Hematopoietic multipotent progenitor cell (in vitro differentiated cells): Measurements from ENCODE around the gene ARHGAP33. TPM values are rescaled to one million over a fixed set of nuclear protein-coding genes. Genes with fewer than 3 reads are reported as not detected.
A peak's percentile ranks its signal among the peaks of the same experiment; 100 is the strongest.
"Not testable (repeated sequence)": the region's sequence is repeated elsewhere in the genome, so short reads cannot be mapped to it uniquely, and the experiment has no call there.

Source experiments
- DNase-seq, 3 donors: peaks; one replicate each; pipeline ENCODE4 v3.0.0-alpha.2; 2011 to 2015; ENCODE audit warnings: low read depth in 2 of 3, low spot score in 2 of 3
- total RNA-seq: library from RNA; depleted of rRNA; stranded (reverse); fragments of >200 nt; gene quantifications from one replicate; pipeline ENCODE4 v1.2.3, GENCODE V29; 2012

ARHGAP33 gene
- total RNA-seq, 1 donor = 37.2 TPM

- DNase-seq = peak in 2 of 3 donors; percentile 28 to 44
Observed at GRCh38 chr19:35755550-35756376, 19.6 kb upstream of the ARHGAP33 start.

GRCh38 chr19:35756377-35757230 lies 18.8 kb upstream of the ARHGAP33 start, which contains the start of gene HSPB6:
Gene HSPB6, minus strand, starts transcription at chr19:35757029. Its CDS starts 21 bp downstream, at chr19:35757008.
- no peak for DNase-seq

GRCh38 chr19:35757231-35757748 lies 18.1 kb upstream of the ARHGAP33 start:
- peak in 2 of 3 donors; percentile 18 to 35 for DNase-seq

GRCh38 chr19:35757749-35758608 lies 17.4 kb upstream of the ARHGAP33 start, which contains the start of gene PROSER3:
Gene PROSER3, plus strand, starts transcription at chr19:35758176. Its CDS starts 40 bp downstream, at chr19:35758216.
- peak; percentile 85 to 99 (median 98) for DNase-seq

GRCh38 chr19:35759697-35760096 lies 15.7 kb upstream of the ARHGAP33 start:
- DNase-seq = no peak

DNA sequence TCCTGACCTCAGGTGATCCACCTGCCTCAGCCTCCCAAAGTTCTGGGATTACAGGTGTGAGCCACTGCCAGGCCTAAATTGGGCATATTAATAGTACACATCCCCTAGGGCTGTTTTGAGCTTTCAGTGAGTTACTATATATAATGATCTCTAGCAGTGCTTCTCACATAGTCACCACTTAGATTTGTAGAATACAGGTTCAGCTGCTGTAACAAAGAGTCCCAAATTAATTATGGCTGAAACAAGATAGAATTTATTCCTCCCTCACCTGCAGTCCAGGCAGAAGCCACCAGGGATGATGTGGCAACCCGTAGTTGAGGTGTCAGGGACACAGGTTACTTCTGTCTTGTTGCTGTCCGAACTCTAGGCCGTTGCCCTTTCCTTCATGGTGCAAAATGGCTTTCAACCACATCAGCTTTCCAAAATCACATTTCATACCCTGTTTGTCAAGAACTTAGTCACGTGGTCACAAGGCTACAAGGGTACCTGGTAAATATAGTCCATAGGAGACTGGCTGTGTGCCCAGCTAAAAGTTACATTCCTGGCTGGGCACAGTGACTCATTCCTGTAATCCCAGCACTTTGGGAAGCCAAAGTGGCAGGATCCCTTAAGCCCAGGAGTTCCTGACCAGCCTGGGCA lies 14.5 kb upstream of the ARHGAP33 start:
- DNase-seq = no peak

DNA sequence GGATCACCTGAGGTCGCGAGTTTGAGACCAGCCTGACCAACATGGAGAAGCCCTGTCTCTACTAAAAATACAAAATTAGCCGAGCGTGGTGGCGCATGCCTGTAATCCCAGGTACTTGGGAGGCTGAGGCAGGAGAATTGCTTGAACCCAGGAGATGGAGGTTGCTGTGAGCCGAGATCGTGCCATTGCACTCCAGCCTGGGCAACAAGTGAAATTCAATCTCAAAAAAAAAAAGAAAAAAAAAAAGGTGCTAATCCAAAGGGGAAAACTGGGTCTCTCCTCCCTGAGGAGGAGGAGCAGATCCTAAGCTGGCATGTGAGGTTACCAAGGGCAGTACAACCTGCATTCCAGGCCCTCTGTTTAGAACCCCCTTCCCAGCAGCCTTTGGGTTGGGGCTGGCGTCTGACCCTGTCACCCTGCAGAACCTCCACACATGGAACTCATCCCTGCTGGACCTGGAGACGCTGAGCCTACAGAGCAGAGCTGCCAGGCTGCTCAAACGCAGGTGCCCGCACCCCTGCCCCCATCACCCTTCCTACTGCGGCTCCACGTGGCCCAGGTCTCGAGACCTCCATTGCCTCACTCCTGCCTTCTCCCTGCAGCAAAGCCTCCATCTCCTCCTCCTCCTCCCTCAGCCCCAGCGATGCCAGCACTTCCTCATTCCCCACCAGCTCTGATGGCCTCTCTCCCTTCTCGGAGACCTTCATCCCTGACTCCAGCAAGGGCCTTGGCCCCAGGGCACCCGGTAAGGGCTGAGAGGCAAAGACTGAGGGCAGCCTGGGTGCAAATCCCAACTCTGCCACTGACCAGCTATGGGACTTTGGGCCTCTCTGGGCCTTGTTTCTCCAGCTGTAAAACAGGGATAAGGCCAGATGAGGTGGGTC lies 10.7 kb upstream of the ARHGAP33 start:
- no peak for DNase-seq

DNA sequence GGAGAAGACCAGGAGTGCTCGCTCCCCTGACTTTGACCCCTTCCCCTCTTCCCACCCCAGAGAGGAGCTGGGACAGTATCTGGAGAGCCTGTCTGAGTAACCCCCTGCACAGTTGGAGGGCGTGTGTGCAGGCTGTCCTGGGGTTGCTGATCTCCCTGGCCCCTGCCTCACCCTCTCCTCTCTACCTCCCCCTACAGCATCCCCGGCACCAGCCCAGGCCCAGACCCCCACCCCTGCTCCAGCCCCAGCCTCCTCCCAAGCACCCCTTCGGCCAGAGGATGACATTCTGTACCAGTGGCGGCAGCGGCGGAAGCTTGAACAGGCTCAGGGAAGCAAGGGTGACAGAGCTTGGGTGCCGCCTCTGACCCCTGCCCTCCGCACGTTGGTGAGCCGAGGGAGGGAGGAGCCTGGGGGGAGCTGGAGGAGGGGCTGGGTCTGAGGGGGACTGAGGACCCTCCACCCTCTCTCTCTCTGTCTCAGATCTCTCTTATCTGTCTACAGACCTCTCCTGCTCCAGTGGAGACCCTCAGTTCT lies 8.7 kb upstream of the ARHGAP33 start:
- no peak for DNase-seq

- DNase-seq = no peak
Observed at GRCh38 chr19:35767288-35768081, 7.9 kb upstream of the ARHGAP33 start.

DNA sequence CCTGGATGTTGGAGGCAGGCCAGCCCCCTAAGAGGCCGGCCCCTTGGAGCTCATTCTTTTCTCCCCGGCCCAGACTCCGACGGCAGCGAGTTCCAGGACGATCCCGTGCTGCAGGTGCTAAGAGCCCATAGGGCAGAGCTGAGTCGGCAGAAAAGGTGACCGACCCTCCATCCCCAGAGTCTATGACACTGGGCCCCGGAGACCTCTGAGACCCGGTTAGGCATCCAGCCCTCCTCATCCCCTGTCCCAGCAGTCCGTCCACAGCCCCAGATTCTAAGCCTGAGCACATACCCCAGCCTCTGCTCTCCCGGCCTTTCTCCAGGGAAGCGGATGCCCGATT lies 7.3 kb upstream of the ARHGAP33 start:
- DNase-seq = no peak

DNA sequence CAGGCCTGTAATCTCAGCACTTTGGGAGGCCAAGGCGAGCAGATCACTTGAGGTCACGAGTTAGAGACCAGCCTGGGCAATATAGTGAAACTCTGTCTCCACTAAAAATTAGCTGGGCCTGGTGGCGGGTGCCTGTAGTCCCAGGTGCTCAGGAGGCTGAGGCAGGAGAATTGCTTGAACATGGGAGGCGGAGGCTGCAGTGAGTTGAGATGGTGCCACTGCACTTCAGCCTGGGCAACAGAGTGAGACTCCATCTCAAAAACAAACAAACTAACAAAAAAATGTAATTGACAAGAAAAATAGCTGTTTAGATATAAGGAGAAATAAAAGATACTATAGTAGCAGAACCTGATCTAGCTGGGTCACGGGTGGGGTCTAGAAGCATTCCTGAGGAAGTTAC lies 3.0 kb upstream of the ARHGAP33 start:
- DNase-seq = not testable (repeated sequence)

GRCh38 chr19:35773020-35773806 lies 2.2 kb upstream of the ARHGAP33 start:
- no peak for DNase-seq

DNA sequence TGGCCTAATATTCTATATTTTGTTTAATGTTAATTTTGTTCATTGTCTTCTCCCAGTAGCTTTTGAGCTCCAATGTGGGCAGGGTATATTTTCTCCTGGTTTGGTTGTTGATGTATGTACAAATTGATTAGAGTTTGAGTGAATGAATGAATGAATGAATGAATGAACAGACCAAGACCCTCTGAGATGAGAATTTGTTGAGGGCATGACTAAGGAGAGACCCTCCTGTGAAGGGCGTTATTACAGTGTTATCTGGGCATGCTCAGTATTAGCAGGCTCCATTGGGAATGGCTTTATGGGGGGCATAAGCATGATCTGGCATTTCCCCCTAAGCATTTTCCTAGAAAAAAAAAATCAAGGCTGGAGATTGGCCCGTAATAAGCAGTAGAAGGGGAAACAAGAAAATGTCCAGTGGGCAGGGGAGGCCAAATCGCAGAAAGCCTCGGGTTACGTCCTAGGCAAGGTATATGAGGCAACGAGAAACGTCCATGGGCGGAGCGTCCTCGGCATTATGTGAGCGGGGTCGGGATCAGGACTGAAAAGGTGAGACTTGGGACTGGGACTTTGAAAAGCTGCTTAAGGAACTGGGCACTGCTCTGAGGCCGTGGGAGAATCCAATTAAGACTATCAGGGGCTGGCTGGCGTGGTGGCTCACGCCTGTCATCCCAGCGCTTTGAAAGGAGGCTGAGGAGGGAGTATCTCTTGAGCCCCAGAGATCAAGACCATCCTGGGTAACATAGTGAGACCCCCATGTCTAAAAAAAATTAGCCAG lies 904 bp upstream of the ARHGAP33 start:
- DNase-seq = no peak

GRCh38 chr19:35775046-35775297 lies 392 bp upstream of the ARHGAP33 start:
- no peak for DNase-seq

DNA sequence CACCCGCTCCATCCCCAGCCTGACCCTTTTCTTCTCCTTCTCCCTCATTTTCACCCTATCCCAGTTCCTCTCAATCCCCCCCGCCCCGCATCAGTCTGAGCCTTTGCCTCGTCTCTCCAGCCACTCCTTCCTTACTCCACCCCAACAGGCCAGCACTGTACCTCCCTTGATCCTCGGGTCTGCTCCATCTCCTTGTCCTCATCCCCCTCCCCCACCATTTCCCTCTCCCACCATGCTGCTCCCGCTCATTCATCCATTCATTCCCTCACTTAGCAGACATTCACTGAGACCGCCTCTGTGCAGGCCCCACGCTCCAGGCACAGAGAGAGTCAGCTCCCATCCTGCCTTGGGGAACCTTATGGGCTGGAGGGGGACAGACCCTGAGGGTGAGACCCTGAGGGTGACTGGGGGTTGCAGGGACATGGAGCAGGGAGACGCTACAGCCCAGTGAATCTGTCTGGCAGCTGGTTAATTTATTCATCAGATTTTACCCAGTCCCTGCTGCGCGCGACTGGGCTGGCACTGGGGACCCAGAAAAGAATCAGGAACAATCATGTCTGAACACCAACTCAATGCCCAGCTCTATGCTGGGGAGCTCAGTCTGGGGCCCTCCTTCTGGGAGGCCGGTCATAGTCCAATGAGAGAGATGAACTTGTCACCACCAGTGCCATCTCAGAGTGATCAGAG lies 881 bp downstream of the ARHGAP33 start:
- DNase-seq = no peak
